Central memory CD8-positive, alpha-beta T cell (primary cell): ENCODE results near the gene INSC.
"Not testable (repeated sequence)": the region's sequence is repeated elsewhere in the genome, so short reads cannot be mapped to it uniquely, and the experiment has no call there.

Source experiments
- ATAC-seq: fragments of 150-1000 bp; cut with Tn5 transposase; replicated peaks from 2 replicates; pipeline ENCODE4 v1.10.0; 2022; ENCODE audit warnings: mild to moderate bottlenecking, moderate FRiP score, moderate number of reproducible peaks; ENCODE audit not compliant: poor library complexity, severe bottlenecking; ENCODE audit errors: extremely low read depth
- DNase-seq, 2 donors: peaks; one replicate each; pipeline ENCODE4 v3.0.0; 2021; ENCODE audit warnings: low spot score in 2 of 2
- H3K27ac Mint-ChIP-seq: one replicate; pipeline ENCODE4 v1.8.0; 2022; ENCODE audit warnings: low read depth, mild to moderate bottlenecking, moderate library complexity, mixed read lengths
- H3K27me3 Mint-ChIP-seq: one replicate; pipeline ENCODE4 v1.8.0; 2022; ENCODE audit warnings: mixed read lengths
- H3K36me3 Mint-ChIP-seq: one replicate; pipeline ENCODE4 v1.8.0; 2022; ENCODE audit warnings: mild to moderate bottlenecking, moderate library complexity, mixed read lengths; ENCODE audit not compliant: insufficient read depth
- H3K4me1 Mint-ChIP-seq: one replicate; pipeline ENCODE4 v1.8.0; 2022; ENCODE audit warnings: mixed read lengths
- H3K4me3 Mint-ChIP-seq: one replicate; pipeline ENCODE4 v1.8.0; 2022; ENCODE audit warnings: mild to moderate bottlenecking, moderate library complexity, mixed read lengths
- H3K9me3 Mint-ChIP-seq: one replicate; pipeline ENCODE4 v1.8.0; 2022; ENCODE audit warnings: mixed read lengths

INSC gene

DNA sequence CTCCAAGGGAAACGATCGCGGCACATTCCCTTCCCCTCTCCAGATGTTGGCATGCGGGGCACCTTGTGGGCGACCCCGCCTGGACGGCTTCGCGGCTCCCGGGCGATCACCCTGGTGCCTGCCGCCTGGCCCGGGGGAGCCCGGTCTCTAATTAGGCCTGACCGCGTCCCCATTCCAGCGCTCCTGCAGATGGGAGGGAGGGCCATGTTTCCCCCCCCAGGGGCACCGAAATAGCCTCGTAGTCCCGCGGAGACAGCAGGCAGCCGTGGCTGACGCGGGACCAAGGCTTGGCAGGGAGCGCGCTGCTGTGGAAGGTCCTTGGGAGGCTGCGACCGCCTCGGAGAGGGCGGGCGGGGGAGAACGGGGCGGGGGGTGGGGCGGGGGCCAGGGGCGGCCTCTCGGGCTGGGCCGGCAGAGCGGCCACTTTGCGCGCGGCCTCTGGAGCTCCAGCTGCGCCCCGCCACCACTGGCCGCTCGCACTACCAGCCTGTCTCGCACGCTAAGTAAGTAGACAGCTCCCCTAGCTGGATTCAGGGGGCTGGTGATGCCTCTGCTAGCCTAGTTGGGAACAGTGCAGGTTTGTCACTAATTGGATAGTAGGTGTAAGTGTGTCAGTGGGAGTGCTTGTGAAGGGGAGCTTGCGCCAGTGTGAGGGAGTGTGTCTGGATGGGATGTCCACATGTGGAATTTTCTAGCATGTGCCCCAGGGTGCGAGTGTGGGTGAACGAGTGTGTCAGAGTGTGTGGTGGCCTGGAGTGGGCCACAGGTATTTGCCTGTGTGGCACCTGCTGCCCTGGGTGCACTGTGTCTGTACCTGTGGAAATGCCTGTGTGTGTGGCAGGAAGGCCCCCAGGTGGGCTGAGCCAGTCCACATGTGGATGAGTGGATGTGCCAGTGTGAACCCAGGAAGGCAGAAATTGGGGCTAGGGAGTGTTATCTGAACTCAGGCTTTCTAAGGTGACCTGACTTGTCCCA, at the start of gene INSC:
INSC (plus strand) TSS at position 423 of the 975 bp plus-strand sequence. CDS start 34,252 bp downstream, outside the sequence.
- Mint-ChIP-seq H3K27me3 (peaks cover 53% of the 10 kb centered on the region), H3K4me1 (peaks cover 10% of the 10 kb centered on the region), H3K9me3 (no peaks in the 10 kb centered on the region), H3K4me3 (peak within 1 kb of the TSS; percentile 44), H3K36me3 (no peaks in the 10 kb centered on the region), H3K27ac (no peak within 1 kb of the TSS)
- no peak for ATAC-seq
- DNase-seq, result no peak

GRCh38 chr11:15069751-15070150, 45.0 kb upstream of the INSC start:
- H3K36me3 Mint-ChIP-seq, ATAC-seq, DNase-seq, H3K27ac Mint-ChIP-seq, H3K9me3 Mint-ChIP-seq, H3K4me3 Mint-ChIP-seq, H3K4me1 Mint-ChIP-seq: not testable (repeated sequence)
- peaks cover 83% of the 10 kb centered on the region for H3K27me3 Mint-ChIP-seq

DNA sequence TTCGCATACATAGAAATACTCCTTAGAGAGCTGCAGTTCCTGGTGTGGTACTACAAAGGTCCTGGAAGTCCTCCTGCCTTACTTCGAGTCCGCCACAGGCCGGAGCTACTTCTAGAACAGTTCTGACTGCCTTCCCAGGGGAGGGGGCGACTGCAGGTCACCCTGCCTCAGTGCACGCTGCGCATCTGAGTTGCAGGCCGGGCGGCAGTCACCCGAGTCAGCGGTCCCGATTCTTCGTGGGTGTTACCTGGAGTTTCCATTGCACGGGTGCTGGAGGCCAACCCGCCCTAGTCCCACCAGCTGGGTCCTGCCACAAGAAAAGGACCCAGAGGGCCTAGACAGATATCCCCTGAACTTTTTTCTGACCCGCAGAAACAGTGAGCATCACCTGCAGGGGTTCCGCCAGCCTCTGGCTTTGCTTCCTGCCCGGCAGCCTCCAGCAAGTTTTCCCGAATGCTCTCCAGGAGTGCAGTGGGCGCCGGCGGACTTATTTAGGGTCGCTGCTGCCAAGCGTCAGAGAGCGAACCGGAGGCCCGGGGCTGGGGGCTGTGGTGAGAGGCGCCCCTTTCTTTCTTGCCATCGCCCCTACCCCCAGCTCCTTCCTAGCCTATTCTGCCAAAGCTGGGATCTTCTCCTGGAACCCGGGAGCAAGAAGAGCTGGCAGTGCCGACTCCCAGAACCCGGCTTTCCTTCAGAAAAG, 43.0 kb upstream of the INSC start:
- H3K4me3 Mint-ChIP-seq, result no peak overlapping the region

DNA sequence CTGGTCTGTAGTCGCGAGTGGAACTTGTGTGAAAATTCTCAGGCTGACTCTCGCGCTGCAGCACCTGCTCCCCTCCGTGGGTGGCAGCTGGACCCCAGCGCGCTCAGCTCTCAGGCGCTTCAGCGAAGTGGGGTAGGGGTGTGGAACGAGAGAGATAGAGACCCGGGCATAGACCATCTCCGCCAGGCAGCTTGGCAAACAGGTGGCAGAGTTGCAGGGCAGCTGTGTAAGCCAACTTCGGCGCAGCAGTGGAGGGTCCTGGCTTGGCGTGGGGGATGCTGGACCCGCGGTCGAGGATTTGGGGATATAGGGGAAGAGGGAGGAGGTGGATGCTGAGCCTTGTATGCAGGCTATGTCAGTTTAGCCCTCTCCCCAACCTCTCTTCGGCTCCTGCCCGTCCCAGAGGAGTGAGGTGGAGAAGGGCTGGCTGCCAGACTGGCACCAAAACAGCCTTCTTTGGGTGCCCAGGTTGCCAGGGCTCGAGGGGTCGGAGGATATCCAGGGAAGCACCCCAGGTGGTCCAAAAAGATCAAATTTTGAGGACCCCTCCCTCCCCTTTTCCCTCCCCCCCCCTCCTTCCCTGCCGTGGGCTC, 42.1 kb upstream of the INSC start:
- Mint-ChIP-seq H3K36me3 (peaks cover 3% of the 10 kb centered on the region), H3K9me3 (peaks cover 7% of the 10 kb centered on the region), H3K27me3 (peaks cover 57% of the 10 kb centered on the region), H3K4me1 (peaks cover 10% of the 10 kb centered on the region), H3K27ac (no peak overlapping the region), H3K4me3 (peak overlapping the region; percentile 21)
- ATAC-seq (no peak), DNase-seq (no peak)

More for the DNA sequence above, 43.0 kb upstream of the INSC start:
- peaks cover 10% of the 10 kb centered on the region for H3K4me1 Mint-ChIP-seq
- peaks cover 7% of the 10 kb centered on the region for H3K9me3 Mint-ChIP-seq
- peaks cover 3% of the 10 kb centered on the region for H3K36me3 Mint-ChIP-seq
- no peak overlapping the region for H3K27ac Mint-ChIP-seq
- H3K27me3 Mint-ChIP-seq, result peaks cover 64% of the 10 kb centered on the region
- ATAC-seq (no peak), DNase-seq (no peak)

DNA sequence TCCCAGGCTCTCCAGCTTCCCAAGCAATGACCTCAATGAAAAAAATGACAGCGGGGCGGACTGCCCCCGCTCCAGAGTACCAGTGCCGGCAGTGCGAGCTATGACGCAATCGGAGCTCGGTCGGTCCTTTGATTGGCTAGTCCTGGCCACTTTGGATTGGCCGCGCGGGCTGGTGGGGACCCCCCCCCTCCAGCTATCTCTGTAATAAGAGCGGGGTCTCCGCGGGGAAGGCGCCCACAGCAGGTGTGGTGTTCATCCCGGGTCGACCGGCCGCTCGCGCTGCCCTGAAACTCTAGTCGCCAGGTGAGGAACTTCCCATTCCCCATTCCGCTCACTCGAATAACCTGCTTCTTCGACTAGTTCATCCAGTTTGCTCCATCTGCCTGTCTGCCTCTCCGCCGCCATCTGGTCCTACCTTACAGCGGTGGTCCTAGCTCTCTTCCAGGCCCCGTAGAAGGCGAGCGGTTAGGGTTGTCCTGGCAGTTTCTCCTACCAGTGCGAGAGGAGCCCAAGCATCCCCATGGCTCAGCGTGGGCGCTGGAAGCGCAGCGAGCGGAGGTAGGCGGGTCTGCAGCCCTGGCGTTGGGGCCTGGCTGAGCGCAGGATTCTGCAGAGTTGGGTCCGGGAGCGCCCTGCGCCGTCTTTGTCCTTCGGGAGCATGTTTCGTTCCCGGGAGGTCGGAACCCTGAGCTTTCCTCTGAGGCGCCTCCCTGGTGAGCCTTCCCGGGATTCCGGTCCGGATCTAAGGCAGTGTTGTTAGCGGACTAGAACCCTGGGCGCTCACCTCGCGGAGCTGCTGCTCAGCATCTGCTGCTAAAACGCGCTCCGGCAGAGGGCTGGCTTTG, 41.1 kb upstream of the INSC start, which contains the start of gene CALCB:
CALCB (plus strand) TSS at position 233 of the 845 bp plus-strand sequence. CDS start 1,126 bp downstream, outside the sequence.
- Mint-ChIP-seq H3K4me1 (peaks cover 10% of the 10 kb centered on the region), H3K27me3 (peaks cover 48% of the 10 kb centered on the region), H3K27ac (no peak within 1 kb of the TSS), H3K9me3 (peaks cover 2% of the 10 kb centered on the region), H3K36me3 (peaks cover 3% of the 10 kb centered on the region), H3K4me3 (peak within 1 kb of the TSS; percentile 72)
- no peak for DNase-seq
- ATAC-seq, result no peak

- peak overlapping the region; percentile 72 for H3K4me3 Mint-ChIP-seq
- DNase-seq (peak; percentile 66 to 70), ATAC-seq (peak; percentile 90)
- H3K9me3 Mint-ChIP-seq, result no peaks in the 10 kb centered on the region
- H3K4me1 Mint-ChIP-seq, result peaks cover 10% of the 10 kb centered on the region
- peaks cover 3% of the 10 kb centered on the region for H3K36me3 Mint-ChIP-seq
- peaks cover 40% of the 10 kb centered on the region for H3K27me3 Mint-ChIP-seq
- no peak overlapping the region for H3K27ac Mint-ChIP-seq
These were observed 40.2 kb upstream of the INSC start for GRCh38 chr11:15074206-15075161.

- Mint-ChIP-seq H3K9me3 (no peaks in the 10 kb centered on the region), H3K36me3 (peaks cover 3% of the 10 kb centered on the region), H3K27ac (no peak overlapping the region), H3K4me1 (peaks cover 10% of the 10 kb centered on the region), H3K4me3 (peak overlapping the region; percentile 72), H3K27me3 (peaks cover 40% of the 10 kb centered on the region)
- DNase-seq (no peak), ATAC-seq (no peak)
These were observed 39.6 kb upstream of the INSC start for GRCh38 chr11:15075162-15075526.

- no peak overlapping the region for H3K27ac Mint-ChIP-seq
- no peaks in the 10 kb centered on the region for H3K36me3 Mint-ChIP-seq
- H3K27me3 Mint-ChIP-seq, result peaks cover 74% of the 10 kb centered on the region
- ATAC-seq (no peak), DNase-seq (no peak)
- no peaks in the 10 kb centered on the region for H3K4me1 Mint-ChIP-seq
- no peaks in the 10 kb centered on the region for H3K9me3 Mint-ChIP-seq
- H3K4me3 Mint-ChIP-seq, result no peak overlapping the region
These were observed 23.5 kb upstream of the INSC start for GRCh38 chr11:15091175-15091574.

GRCh38 chr11:15091625-15092024, 23.1 kb upstream of the INSC start:
- H3K36me3 Mint-ChIP-seq, result no peaks in the 10 kb centered on the region
- H3K27ac Mint-ChIP-seq, result no peak overlapping the region
- H3K4me3 Mint-ChIP-seq, result no peak overlapping the region

DNA sequence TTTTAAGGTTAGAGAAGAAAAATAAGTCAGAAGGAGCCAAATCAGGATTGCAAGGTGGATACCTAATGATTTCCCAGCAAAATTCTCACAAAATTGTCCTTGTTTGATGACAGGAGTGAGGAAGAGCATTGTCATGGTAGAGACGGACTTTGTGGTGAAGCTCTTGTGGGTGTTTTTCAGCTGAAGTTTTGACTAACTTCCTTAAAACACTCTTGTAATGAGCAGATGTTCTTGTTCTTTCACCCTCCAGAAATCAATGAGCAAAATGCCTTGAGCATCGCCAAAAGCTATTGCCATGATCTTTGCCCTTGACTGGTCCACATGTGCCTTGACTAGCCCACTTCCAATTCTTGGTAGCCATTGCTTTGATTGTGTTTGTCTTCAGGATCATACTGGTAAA, 21.3 kb upstream of the INSC start:
- H3K36me3 Mint-ChIP-seq, result no peaks in the 10 kb centered on the region
- peaks cover 74% of the 10 kb centered on the region for H3K27me3 Mint-ChIP-seq
- H3K4me1 Mint-ChIP-seq, result no peaks in the 10 kb centered on the region
- DNase-seq (no peak), ATAC-seq (no peak)
- no peak overlapping the region for H3K27ac Mint-ChIP-seq
- no peak overlapping the region for H3K4me3 Mint-ChIP-seq
- no peaks in the 10 kb centered on the region for H3K9me3 Mint-ChIP-seq

More at GRCh38 chr11:15091625-15092024, 23.1 kb upstream of the INSC start:
- no peak for ATAC-seq
- peaks cover 74% of the 10 kb centered on the region for H3K27me3 Mint-ChIP-seq
- no peak for DNase-seq
- H3K9me3 Mint-ChIP-seq, result no peaks in the 10 kb centered on the region
- H3K4me1 Mint-ChIP-seq, result no peaks in the 10 kb centered on the region

- DNase-seq (no peak), ATAC-seq (no peak)
- no peaks in the 10 kb centered on the region for H3K36me3 Mint-ChIP-seq
- no peak overlapping the region for H3K27ac Mint-ChIP-seq
- no peaks in the 10 kb centered on the region for H3K9me3 Mint-ChIP-seq
- peaks cover 78% of the 10 kb centered on the region for H3K27me3 Mint-ChIP-seq
- no peak overlapping the region for H3K4me3 Mint-ChIP-seq
- H3K4me1 Mint-ChIP-seq, result no peaks in the 10 kb centered on the region
These were observed 18.9 kb upstream of the INSC start for GRCh38 chr11:15095736-15096228.
